ENCODE data around the gene THRA.
"Not testable (repeated sequence)": the region's sequence is repeated elsewhere in the genome, so short reads cannot be mapped to it uniquely, and the experiment has no call there.

THRA gene

DNA sequence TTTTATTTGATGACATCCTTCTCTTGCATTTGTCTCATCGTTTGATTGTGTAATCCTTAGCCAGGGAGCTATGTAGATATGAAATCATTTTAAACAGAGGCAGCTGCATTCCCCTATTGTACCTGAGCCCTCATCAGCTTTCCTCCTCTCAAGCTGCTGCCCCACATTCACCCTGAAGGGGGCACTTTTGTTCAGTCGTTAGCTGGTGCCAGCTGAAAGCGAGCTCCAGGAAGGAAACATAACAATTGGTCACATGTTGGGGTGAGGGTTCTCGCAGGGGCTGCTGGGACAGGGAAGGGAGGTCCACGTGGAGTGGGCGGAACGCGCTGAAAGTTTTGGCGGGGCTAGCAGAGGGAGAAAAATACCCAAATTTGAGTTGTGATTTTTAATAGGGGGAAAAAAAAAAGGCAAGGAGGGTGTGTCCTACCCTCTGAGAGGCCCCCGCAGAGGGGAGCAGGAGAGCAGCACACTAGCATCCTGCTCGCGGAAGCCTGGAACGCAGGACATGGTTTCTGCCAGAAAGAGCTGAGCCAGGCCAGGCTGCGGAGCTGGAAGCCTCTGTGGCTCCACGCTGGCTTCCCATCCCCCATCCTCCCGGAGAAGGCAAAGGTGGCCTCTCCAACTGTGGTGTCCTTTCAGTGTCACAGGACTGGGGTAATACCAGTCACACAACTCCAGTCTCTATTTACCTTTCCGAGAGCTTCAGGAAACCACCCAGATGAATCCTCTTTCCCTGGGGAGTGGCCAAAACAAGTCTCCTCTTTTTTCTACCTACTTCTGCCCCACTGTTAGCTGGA is 50.5 kb downstream of the THRA start:
- DNase-seq = peak; percentile 90

- no peak for DNase-seq
Measured at GRCh38 chr17:40113907-40114245, 51.1 kb downstream of the THRA start.

- DNase-seq = no peak
Measured at GRCh38 chr17:40115101-40115436, 52.3 kb downstream of the THRA start.

GRCh38 chr17:40121181-40122135 is 58.7 kb downstream of the THRA start, which contains the start of gene MSL1:
MSL1 (plus strand) TSS chr17:40121971; CDS start chr17:40122613, 642 bp downstream.
- DNase-seq = peak; percentile 44

DNA sequence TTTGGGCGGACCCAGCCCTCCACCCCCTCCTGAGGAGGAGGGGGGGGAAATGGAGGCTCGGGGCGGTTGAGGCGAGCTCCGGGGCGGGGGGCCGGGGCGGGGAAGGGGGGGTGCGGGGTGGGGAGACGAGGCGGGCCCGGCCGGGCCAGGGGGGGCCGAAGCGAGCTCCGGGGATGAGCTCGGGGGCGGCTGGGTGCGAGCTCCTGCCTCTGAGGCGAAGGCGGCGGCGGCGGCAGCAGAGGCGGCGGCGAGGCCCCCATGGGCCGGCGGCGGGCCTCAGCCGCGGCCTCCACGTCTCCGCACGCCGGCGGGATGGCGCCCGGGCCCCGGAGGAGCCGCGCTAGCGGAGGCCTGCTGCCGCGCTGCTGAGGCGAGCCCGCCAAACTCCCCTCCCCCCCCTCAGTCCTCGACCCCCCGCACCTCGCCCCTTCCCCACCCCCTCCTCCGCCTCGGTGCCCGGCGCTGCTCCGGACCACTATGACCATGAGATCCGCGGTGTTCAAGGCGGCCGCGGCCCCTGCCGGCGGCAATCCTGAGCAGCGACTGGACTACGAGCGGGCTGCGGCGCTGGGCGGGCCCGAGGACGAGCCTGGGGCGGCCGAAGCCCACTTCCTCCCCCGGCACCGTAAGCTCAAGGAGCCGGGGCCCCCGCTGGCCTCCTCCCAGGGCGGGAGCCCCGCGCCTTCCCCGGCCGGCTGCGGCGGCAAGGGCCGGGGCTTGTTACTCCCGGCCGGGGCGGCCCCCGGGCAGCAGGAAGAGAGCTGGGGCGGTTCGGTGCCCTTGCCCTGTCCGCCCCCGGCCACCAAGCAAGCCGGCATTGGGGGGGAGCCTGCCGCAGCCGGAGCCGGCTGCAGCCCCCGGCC is 59.6 kb downstream of the THRA start:
- DNase-seq = no peak

DNA sequence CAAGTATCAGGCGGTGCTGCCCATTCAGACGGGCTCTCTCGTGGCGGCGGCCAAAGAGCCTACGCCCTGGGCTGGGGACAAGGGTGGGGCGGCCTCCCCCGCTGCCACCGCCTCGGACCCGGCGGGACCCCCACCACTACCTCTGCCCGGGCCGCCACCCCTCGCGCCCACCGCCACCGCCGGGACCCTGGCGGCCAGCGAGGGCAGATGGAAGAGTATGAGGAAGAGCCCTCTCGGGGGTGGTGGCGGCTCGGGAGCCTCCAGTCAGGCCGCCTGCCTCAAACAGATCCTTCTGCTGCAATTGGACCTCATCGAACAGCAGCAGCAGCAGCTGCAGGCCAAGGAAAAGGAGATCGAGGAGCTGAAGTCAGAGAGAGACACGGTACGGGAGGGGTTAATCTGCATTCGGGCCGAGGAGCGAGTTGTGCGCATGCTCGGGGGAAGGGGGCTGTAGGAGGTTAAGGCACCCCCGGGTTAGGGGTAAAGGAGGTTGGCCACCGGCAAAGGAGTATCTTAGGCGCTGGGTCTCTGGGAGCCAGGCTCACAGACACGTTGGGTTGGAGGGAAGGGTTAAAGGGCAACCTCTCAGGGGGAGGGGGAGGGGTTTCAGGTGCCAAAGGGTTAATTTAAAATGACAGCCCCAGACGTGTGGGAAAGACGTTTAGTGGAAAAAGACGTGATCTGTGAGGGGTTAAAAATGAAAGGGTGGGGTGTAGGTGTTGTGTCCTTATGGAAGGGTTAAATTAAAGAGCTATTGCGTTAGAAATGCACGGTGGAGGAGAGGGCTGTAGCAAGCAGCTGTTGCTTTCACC is 60.4 kb downstream of the THRA start:
- DNase-seq = peak; percentile 11

GRCh38 chr17:40123811-40124114 is 61.0 kb downstream of the THRA start:
- no peak for DNase-seq

GRCh38 chr17:40124279-40125141 is 61.7 kb downstream of the THRA start:
- DNase-seq = peak; percentile 24

DNA sequence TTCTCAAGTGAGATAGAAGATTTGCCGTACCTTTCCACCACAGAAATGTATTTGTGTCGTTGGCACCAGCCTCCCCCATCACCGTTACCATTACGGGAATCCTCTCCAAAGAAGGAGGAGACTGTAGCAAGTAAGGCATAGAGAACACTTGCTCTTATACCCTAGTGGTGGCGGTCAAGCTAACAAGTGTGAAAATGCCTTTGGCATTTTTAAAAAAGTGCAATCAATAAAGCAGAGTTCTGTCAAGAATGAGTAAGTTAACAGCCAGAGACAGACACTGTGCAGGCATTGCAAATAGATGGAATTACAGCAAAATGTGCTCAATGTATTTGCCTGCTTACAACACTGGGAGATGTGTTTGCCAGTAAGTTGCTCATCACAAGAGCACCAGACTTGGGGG is 66.7 kb downstream of the THRA start:
- no peak for DNase-seq

DNA sequence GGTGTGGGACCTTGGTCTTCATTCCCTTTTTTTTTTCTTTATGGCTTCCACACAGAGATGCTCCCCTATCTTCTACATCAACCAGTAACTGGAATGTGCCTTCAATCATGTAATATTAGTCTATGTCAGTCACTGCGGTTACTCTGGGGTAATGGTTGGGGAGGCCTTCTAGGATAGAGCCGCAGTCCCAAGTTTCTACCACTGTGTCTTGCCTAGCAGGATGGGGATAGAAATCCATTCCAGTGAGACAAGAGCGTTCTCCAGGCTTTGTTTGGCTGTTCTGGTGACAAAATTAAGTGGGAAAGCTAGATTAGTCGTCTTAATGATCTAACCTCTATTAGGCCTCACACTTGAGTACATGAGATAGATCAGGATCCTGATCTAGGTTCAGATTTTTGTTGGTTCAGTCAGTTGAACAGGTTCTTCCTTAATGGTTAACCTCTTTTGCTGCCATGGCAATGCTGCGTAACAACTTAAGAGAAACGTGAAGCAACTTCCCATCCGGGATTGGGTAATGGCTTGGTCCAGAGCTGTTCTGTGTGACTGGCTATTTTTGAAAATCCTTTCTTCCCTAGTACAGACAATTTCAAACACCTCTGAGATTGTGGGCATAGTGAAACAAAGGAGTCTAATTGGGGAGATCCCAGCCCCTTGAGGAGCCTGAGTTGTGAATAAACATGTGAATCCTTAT is 67.7 kb downstream of the THRA start:
- peak; percentile 91 for DNase-seq

DNA sequence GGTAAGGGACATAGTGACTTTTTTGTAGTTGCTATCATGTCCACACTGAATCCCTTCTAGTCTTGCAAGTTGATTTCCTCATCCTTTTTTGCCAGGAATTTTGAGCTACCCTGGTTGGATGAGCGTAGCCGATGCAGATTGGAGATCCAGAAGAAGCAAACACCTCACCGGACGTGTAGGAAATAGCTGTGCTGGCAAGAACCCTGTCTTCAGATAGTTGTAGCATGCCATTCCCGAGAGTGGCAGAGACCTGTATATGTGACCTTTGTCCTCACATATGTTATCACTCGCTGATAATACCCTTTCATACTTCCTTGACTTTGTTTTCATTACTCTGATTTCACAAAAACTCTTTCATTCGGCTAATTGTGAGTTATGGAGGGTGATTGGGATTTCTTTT is 71.4 kb downstream of the THRA start:
- DNase-seq = no peak

DNA sequence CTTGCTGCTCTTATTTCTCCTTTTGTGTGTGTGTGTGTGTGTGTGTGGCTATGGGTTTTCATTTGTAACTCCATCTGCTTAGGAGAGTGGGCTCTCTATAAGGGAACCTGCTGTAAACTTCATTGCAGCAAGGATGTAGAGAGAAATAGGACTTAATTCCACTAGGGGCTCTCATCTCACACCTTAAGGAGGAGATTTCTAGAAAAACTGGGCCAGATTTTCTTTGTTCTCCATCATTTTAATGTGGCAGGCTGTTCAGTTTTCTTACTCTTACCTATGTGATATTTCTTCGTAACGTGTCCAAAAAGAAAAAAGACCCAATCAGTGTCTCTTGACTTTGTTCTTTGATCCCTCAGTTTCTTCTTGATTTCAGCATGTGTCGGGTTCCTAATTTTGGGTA is 73.1 kb downstream of the THRA start:
- DNase-seq = no peak

DNA sequence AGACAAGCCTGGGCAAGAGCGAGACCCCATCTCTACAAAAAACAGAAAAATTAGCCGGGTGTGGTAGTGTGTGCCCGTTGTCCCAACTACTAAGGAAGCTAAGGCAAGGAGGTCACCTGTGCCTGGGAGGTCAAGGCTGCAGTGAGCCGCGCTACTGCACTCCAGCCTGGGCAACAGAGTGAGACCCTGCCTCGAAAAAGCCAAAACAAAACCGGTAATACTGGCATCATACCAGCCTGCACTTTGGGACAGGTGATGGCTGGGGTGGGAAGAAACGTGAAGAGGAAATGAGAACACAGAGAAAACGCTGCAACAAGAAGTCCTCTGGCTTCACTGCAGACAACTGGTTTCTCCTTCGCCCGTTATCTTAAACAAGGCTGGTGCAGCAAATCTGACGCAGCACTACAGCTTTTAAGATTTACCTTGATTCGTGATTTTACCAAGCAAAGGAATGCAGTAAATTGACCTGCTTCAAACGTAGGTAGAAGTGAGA is 76.8 kb downstream of the THRA start:
- no peak for DNase-seq

DNA sequence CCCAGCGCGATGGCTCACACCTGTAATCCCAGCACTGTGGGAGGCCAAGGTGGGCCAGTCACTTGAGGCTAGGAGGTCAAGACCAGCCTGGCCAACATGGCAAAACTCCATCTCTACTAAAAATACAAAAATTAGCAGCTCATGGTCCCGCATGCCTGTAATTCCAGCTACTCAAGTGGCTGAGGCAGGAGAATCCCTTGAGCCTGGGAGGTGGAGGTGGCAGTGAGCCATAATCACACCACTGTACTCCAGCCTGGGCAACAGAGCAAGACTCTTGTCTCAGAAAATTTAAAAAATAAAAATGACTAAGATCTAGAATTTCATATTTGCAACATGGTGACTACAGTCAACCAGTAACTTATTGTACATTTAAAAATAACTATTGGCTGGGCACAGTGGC is 80.4 kb downstream of the THRA start:
- DNase-seq = not testable (repeated sequence)
